ENCODE results near the gene EPS8L1.
A peak's percentile ranks its signal among the peaks of the same experiment; 100 is the strongest.
"Not testable (repeated sequence)": the region's sequence is repeated elsewhere in the genome, so short reads cannot be mapped to it uniquely, and the experiment has no call there.

EPS8L1 gene

GRCh38 chr19:55096061-55096701, 20.5 kb downstream of the EPS8L1 start:
- no peak for DNase-seq

GRCh38 chr19:55097864-55098715, 22.4 kb downstream of the EPS8L1 start:
- no peak for DNase-seq

- no peak for DNase-seq
Measured at GRCh38 chr19:55098716-55099556, 23.3 kb downstream of the EPS8L1 start.

DNA sequence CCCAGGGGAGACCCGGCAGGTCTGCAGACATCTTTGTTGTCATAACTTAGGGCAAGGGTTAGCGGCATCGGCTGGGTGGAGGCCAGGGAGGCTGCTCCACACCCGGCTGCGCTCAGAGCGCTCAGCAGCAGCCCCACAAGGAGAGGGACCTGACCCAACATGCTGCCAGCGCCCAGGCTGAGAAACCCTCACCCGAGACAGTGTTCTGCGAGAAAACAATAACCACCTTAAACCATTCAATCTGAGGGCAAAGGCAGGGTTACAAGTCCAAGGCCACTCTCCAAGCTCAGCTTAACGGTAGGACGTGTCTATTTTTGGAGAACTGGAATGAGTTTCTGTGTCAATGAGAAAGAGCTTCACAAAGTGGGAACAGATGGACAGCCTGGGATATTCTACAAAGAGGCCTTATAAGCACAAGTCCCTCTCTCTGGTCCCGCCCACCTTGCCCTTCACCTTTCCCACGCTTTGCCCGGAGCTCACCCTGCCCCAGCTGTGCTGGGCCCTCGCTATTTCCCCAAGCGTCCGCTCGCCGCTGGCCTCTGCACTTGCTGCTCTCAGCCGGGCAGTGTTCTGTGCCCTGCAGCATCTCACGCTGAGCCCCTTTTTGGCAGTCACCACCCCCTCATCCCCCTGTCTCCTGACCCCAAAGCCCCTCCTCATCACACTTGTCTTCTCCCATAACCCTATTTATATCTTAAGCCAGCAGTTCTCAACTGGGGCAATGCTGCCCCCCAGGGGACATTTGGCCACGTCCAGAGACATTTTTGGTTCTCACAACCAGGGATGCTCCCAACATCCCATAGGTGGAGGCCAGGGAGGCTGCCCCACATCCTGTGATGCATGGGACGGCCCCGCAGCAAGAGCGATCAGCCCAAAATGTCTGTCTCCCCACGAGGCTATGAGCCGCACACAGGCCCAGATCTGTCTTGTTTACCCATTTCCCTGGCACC, 24.2 kb downstream of the EPS8L1 start:
- no peak for DNase-seq

DNA sequence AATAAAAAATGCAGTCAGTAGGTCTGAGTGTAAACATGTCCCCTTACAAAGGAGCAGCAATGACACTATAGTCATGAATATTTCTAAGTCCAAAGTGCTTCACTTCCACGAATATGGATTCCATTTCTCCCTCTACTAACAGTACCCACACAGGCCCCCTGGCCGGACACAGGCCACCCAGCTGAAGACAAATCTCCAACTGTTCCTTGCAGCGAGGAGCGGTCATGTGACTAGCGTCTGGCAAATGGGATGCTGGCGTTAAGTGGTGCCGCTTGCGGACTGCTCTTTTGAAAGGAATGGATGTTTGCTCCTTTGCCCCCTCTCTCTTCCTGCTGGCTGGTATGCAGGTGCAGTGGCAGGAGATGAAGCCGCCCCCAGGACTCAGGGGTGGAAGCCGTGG, 25.6 kb downstream of the EPS8L1 start:
- no peak for DNase-seq

GRCh38 chr19:55103190-55103589, 27.5 kb downstream of the EPS8L1 start:
- no peak for DNase-seq

DNA sequence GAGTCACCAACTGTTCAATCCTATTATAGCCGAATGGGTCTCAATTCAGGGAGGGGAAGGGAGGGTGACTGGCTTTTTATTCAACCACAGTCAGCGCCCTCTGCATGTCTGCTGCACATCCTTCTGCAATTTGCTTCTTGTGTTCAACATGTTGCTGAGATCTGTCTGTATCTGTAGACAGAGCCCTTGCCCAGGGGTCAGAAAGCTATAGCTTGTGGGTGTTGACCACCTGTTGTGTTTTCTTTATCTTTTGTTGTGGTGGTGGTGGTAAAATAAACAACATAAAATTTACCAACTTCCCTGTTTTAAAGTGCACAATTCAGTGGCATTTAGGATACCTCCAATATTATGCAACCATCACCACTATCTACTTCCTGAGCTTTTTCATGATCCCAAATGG, 29.6 kb downstream of the EPS8L1 start:
- DNase-seq = no peak

DNA sequence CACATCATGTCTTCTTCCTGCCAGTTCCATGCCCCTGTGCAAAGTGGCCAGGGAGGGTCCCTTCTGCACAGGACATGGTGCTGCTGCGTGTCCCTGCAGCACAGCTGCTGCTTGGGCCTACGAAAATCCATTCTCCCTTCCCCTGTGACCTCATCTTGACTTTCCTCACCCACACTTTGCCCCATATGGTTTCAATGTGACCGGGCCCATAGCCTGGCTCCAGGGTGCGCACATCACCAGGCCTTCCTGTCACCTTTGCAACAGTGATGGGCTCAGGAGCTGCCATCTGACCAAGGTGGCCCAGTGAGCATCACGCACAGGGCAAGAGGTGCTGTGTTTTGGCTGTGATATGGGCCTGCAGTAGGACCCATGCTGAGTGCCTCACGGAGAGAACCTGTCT, 30.9 kb downstream of the EPS8L1 start:
- no peak for DNase-seq

- DNase-seq = not testable (repeated sequence)
Measured at GRCh38 chr19:55107252-55107651, 31.6 kb downstream of the EPS8L1 start.

- no peak for DNase-seq
Measured at GRCh38 chr19:55109527-55110291, 34.0 kb downstream of the EPS8L1 start.

- DNase-seq = no peak
Measured at GRCh38 chr19:55111238-55111831, 35.7 kb downstream of the EPS8L1 start.

GRCh38 chr19:55112246-55112776, 36.6 kb downstream of the EPS8L1 start:
- no peak for DNase-seq

DNA sequence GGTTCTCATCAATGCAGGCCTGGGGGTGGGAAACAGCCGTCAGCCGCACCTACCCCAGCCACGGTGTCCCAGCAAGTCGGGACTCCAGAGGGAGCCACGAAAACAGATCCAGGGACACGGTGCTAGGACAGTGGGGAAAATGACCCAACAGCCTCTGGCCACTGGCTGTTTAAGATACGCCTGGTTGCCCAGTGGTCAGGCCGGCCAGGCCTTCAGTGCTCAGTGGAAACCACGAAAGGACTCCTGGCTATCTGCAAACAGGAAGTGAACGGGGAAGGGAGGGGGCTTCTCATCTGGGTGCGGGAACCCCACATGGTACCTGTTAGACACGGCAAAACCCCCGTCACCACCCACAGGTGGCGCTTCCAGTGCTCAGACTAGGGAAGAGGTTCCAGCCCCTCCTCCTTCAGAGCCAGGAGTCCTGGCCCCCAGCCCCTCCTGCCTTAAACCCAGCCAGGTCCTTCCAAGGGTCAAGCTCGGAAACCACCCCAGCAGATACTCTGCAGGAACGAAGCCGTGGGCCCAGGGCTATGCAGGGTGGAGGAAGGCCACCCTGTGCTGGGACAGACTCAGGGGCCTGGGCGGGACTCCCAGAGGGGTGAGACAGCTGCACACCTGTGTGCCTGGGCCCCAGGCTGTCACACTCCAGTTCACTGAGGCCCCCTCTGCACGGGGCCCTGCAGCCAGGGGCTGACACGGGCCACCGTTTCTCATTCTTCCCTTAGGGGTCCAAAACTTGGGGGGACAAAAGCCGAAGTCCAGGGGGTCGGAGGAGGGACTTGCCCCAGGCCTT, 37.3 kb downstream of the EPS8L1 start:
- DNase-seq = no peak

- peak; percentile 33 for DNase-seq
Measured at GRCh38 chr19:55113570-55114039, 37.9 kb downstream of the EPS8L1 start.

GRCh38 chr19:55114566-55115145, 39.0 kb downstream of the EPS8L1 start:
- no peak for DNase-seq

- DNase-seq = no peak
Measured at GRCh38 chr19:55115446-55116065, 39.9 kb downstream of the EPS8L1 start.

- peak; percentile 24 for DNase-seq
Measured at GRCh38 chr19:55116232-55116858, 40.7 kb downstream of the EPS8L1 start.

Measured in DMS79 (cell line).